ENCODE measurements around the gene TRIM56.
"Not testable (repeated sequence)": the region's sequence is repeated elsewhere in the genome, so short reads cannot be mapped to it uniquely, and the experiment has no call there.

The TRIM56 gene

GRCh38 chr7:101092266-101092905 is 7.1 kb downstream of the TRIM56 start:
- DNase-seq (ENCODE audit: low spot score): not testable (repeated sequence)

- DNase-seq (ENCODE audit: low spot score): no peak
Observed at GRCh38 chr7:101093906-101094305, 8.6 kb downstream of the TRIM56 start.

GRCh38 chr7:101094376-101094775 is 9.1 kb downstream of the TRIM56 start:
- DNase-seq (ENCODE audit: low spot score): no peak

- peak; percentile 38 for DNase-seq (ENCODE audit: low spot score)
Observed at GRCh38 chr7:101094791-101095375, 9.6 kb downstream of the TRIM56 start.

- DNase-seq (ENCODE audit: low spot score): no peak
Observed at GRCh38 chr7:101096331-101096956, 11.2 kb downstream of the TRIM56 start.

GRCh38 chr7:101096957-101097347 is 11.7 kb downstream of the TRIM56 start:
- DNase-seq (ENCODE audit: low spot score): no peak

- no peak for DNase-seq (ENCODE audit: low spot score)
Observed at GRCh38 chr7:101097561-101097960, 12.3 kb downstream of the TRIM56 start.

GRCh38 chr7:101099969-101100781 is 14.9 kb downstream of the TRIM56 start:
- peak; percentile 97 for DNase-seq (ENCODE audit: low spot score)

- no peak for DNase-seq (ENCODE audit: low spot score)
Observed at GRCh38 chr7:101100858-101101847, 15.9 kb downstream of the TRIM56 start.

- DNase-seq (ENCODE audit: low spot score): no peak
Observed at GRCh38 chr7:101102026-101102425, 16.7 kb downstream of the TRIM56 start.

GRCh38 chr7:101103701-101104100 is 18.4 kb downstream of the TRIM56 start:
- not testable (repeated sequence) for DNase-seq (ENCODE audit: low spot score)

GRCh38 chr7:101104193-101104713 is 19.0 kb downstream of the TRIM56 start:
- no peak for DNase-seq (ENCODE audit: low spot score)

GRCh38 chr7:101104799-101105198 is 19.5 kb downstream of the TRIM56 start:
- no peak for DNase-seq (ENCODE audit: low spot score)

- DNase-seq (ENCODE audit: low spot score): not testable (repeated sequence)
Observed at GRCh38 chr7:101105248-101105647, 20.0 kb downstream of the TRIM56 start.

- DNase-seq (ENCODE audit: low spot score): no peak
Observed at GRCh38 chr7:101106386-101106785, 21.1 kb downstream of the TRIM56 start.

GRCh38 chr7:101108330-101108857 is 23.1 kb downstream of the TRIM56 start:
- DNase-seq (ENCODE audit: low spot score): no peak

GRCh38 chr7:101108961-101109360 is 23.7 kb downstream of the TRIM56 start:
- no peak for DNase-seq (ENCODE audit: low spot score)

- no peak for DNase-seq (ENCODE audit: low spot score)
Observed at GRCh38 chr7:101109368-101109767, 24.1 kb downstream of the TRIM56 start.

- DNase-seq (ENCODE audit: low spot score): no peak
Observed at GRCh38 chr7:101111261-101111660, 26.0 kb downstream of the TRIM56 start.

GRCh38 chr7:101112233-101112632 is 27.0 kb downstream of the TRIM56 start:
- DNase-seq (ENCODE audit: low spot score): no peak

GRCh38 chr7:101113140-101113539 is 27.9 kb downstream of the TRIM56 start:
- DNase-seq (ENCODE audit: low spot score): not testable (repeated sequence)

Measured in LoVo (cell line).